Activated CD8-positive, alpha-beta memory T cell treated with anti-CD3 and anti-CD28 coated beads, Interleukin-2, amount 10 ng/mL, durations not matched to agents 7 days and 5 days (primary cell): ENCODE measurements around the gene CCDC170. TPM values are rescaled to one million over a fixed set of nuclear protein-coding genes. Genes with fewer than 3 reads are reported as not detected.

ENCODE experiments used
- ATAC-seq: fragments of 150-1000 bp; cut with Tn5 transposase; one replicate; pipeline ENCODE4 v1.10.0; 2021; ENCODE audit warnings: moderate library complexity
- CTCF ChIA-PET: fragments of 350-600 bp; sonication (Branson Sonifier 250); formaldehyde crosslinking; loops from one replicate; lab custom pipeline; 2021; ENCODE audit warnings: antibody characterized with exemption; lab: Charles Lee
- DNase-seq: peaks from one replicate; pipeline ENCODE4 v3.0.0-alpha.2; 2020
- H3K27ac Mint-ChIP-seq: one replicate; pipeline ENCODE4 v1.8.0; 2021; ENCODE audit warnings: mild to moderate bottlenecking, mixed read lengths
- H3K27me3 Mint-ChIP-seq: one replicate; pipeline ENCODE4 v1.8.0; 2021; ENCODE audit warnings: mixed read lengths
- H3K36me3 Mint-ChIP-seq: one replicate; pipeline ENCODE4 v1.8.0; 2021; ENCODE audit warnings: mild to moderate bottlenecking, mixed read lengths
- H3K4me1 Mint-ChIP-seq: one replicate; pipeline ENCODE4 v1.8.0; 2021; ENCODE audit warnings: mixed read lengths
- H3K4me3 Mint-ChIP-seq: one replicate; pipeline ENCODE4 v1.8.0; 2021; ENCODE audit warnings: mild to moderate bottlenecking, moderate library complexity, mixed read lengths
- H3K9me3 Mint-ChIP-seq: one replicate; pipeline ENCODE4 v1.8.0; 2022; ENCODE audit warnings: low read depth, mixed read lengths
- total RNA-seq, 2 experiments: library from RNA; stranded (reverse); gene quantifications; one replicate each; pipeline ENCODE4 v1.2.3, GENCODE V29; 2021

Gene CCDC170
- total RNA-seq, 2 experiments from 2014 or later = not detected

DNA sequence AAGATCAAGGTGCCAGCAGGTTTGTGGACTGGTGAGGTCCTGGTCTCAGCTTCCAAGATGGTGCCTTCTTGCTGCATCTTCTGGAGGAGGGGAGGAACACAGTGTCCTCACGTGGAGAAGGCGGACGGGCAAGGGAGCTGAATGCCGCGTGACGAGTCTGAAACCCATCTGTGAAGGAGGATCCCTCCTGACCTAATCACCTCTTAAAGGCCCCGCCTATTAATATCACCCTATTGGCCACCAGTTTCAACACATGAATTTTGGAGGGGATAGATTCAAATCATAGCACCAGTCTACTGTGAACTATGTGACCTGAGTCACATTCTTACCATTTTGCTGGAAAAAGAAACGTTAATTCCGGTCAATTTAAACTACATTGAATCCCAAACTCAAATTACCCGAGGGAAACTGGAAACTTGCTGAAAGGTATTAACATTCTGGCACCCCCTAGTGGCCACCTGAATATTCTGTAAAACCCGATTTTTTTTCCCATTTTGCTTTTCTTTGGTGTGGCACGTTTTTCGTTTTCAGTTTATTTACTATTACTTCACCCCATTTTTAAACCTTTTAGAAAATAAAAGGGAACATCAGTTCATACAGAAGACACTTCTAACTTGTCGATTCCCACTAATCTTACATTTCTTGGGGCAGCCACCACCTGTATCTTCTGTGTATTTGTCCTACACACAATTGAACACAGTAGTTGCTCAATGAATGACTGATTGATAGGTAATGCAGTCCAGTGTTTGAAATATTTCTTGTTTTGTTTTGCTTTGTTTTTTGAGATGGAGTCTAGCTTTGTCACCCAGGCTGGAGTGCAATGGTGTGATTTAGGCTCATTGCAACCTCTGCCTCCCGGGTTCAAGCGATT, 17.9 kb upstream of the CCDC170 start:
- Mint-ChIP-seq H3K27me3 (no peaks in the 10 kb centered on the region), H3K36me3 (no peaks in the 10 kb centered on the region), H3K4me1 (peaks cover 9% of the 10 kb centered on the region), H3K4me3 (no peak overlapping the region), H3K27ac (peak overlapping the region; percentile 19), H3K9me3 (no peaks in the 10 kb centered on the region)
- DNase-seq = no peak
- peak; percentile 47 for ATAC-seq
- CTCF ChIA-PET = interaction anchor here (1.0 to 1.3 kb wide), 5 partner anchors 9 to 119 kb away, joined by 3 to 7 read pairs (median 3); no protein-coding TSS in a partner anchor

DNA sequence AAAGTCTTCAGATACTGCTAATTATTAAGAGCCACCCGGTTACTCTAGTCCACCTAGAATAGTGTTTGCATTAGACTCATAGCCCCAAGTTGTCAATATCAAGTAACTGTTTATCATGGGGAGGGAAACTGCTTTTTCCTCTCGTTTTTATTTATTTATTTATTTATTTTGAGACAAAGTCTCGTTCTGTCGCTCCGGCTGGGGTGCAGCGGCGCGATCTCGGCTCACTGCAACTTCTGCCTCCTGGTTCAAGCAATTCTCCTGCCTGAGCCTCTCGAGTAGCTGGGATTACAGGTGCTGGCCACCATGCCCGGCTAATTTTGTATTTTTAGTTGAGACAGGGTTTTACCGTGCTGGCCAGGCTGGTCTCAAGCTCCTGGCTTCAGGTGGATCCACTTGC, 16.1 kb upstream of the CCDC170 start:
- Mint-ChIP-seq H3K4me3 (no peak overlapping the region), H3K36me3 (no peaks in the 10 kb centered on the region), H3K27me3 (no peaks in the 10 kb centered on the region), H3K27ac (no peak overlapping the region), H3K4me1 (peaks cover 23% of the 10 kb centered on the region), H3K9me3 (no peaks in the 10 kb centered on the region)
- no peak for DNase-seq
- ATAC-seq = no peak
- CTCF ChIA-PET = no interaction called here

DNA sequence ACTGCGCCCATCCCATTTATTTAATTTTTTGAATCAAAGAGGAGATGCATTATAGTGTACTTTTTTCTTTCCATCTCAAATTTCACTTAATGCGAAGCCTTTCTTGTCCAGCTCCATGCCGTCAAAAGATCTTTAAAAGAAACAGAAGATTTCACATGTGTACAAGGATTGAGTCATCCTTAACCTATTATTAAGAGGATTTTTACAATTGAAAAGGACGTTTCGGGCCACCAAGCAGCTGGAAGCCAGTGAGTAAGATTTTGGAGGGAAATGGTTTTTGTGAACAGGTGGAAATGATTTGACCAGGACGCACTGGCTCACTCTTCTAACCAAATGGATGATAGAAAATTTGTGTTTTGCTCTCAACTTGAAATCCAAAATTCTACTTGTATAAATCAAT, 15.1 kb upstream of the CCDC170 start:
- CTCF ChIA-PET = interaction anchor here (0.6 to 1.6 kb wide), 2 partner anchors 9 to 1092 kb away, joined by 3 read pairs; no protein-coding TSS in a partner anchor
- no peaks in the 10 kb centered on the region for H3K27me3 Mint-ChIP-seq
- no peaks in the 10 kb centered on the region for H3K9me3 Mint-ChIP-seq
- no peaks in the 10 kb centered on the region for H3K36me3 Mint-ChIP-seq
- H3K4me3 Mint-ChIP-seq = no peak overlapping the region
- ATAC-seq = no peak
- H3K27ac Mint-ChIP-seq = no peak overlapping the region
- peaks cover 23% of the 10 kb centered on the region for H3K4me1 Mint-ChIP-seq
- DNase-seq = no peak

DNA sequence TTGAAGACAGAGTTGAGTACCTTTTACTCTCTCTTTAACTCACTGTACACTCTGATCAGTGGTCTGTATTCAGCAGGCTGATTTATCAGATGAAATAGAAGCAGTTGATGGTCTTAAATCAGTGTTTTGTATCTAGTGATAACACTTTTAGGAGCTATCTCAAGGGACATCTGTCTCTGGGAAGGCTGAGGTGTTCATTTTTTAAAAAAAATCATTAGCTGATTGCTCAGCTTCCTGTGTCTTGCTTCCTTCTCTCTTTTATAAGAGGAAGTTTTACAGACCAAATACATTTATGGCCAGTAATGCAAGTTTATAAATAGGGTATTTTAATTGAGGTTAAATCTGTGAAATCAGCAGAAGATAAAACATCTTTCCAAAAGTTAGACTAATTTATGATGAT, 12.0 kb upstream of the CCDC170 start:
- Mint-ChIP-seq H3K36me3 (peaks cover 3% of the 10 kb centered on the region), H3K9me3 (no peaks in the 10 kb centered on the region), H3K4me1 (peaks cover 15% of the 10 kb centered on the region), H3K27ac (no peak overlapping the region), H3K27me3 (peaks cover 5% of the 10 kb centered on the region), H3K4me3 (no peak overlapping the region)
- DNase-seq (no peak), ATAC-seq (no peak)
- CTCF ChIA-PET = interaction anchor here (1.1 to 1.3 kb wide), 2 partner anchors 8 to 11 kb away, joined by 3 read pairs; no protein-coding TSS in a partner anchor

DNA sequence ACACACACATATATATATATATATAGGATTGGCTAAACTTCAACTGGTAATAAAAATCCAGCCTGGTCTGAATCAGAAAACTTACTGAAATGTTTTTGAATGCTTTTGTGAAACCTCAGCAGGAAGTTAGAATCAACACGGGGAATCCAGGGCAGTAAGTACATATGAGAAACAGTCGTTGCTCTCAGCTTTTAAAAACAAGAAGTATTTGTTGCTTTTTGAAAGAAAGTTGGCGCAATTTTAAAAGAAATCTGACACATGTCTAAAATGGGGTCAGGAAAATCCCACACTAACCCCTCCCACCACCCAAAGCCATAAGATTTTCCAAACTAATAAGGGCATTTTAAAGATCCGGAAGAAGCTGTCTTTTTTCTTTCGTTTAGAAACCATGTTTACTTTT, 11.5 kb upstream of the CCDC170 start:
- ATAC-seq = no peak
- Mint-ChIP-seq H3K27me3 (peaks cover 8% of the 10 kb centered on the region), H3K27ac (peak overlapping the region; percentile 82), H3K36me3 (peaks cover 3% of the 10 kb centered on the region), H3K4me3 (peak overlapping the region; percentile 61), H3K9me3 (no peaks in the 10 kb centered on the region), H3K4me1 (peaks cover 15% of the 10 kb centered on the region)
- CTCF ChIA-PET = interaction anchor here (1.1 to 1.3 kb wide), 2 partner anchors 9 to 10 kb away, joined by 3 read pairs; no protein-coding TSS in a partner anchor
- DNase-seq = no peak

DNA sequence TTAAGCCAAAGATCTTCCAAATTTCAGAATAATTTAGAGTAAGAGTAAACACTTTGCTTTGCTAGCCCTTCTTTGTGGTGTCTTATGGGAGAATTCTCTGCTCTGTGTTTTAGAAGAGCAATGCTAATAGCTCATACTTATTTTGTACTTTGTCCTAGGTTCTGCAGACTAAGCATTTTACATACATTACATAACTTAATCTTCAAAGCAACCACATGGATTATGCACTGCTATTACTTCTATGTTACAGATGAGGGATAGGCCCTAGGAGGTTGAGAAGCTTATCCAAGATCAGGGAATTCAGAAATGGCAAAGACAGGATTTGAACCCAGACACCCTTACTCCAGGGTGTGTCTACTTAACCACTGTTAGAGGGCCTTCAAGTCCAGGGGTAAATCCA, 9.8 kb upstream of the CCDC170 start:
- peaks cover 3% of the 10 kb centered on the region for H3K36me3 Mint-ChIP-seq
- DNase-seq (no peak), ATAC-seq (no peak)
- H3K4me3 Mint-ChIP-seq = no peak overlapping the region
- H3K27ac Mint-ChIP-seq = no peak overlapping the region
- peaks cover 11% of the 10 kb centered on the region for H3K27me3 Mint-ChIP-seq
- H3K9me3 Mint-ChIP-seq = no peaks in the 10 kb centered on the region
- CTCF ChIA-PET = interaction anchor here (0.6 to 1.4 kb wide), 2 partner anchors 8 to 311 kb away, joined by 3 to 4 read pairs; no protein-coding TSS in a partner anchor
- H3K4me1 Mint-ChIP-seq = peaks cover 15% of the 10 kb centered on the region

DNA sequence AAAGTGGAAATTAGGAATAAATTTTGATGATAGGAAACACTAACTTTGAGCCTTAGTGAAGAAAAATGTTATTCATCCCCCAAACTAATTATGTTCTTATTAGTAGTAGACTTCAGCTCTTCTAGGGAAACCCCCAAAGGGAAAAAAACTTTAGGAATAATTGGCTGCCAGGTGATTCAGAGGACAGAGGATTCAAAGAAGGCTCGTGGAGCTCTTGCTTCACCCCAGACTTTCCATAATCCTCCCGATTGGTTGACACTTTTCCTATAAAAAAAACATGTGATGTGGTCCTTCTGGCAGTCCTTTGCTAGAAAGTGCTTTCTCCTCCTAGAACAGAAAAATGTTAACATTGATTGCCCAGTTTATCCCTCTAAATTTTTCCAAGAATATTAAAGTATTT, 5.6 kb upstream of the CCDC170 start:
- no peak overlapping the region for H3K27ac Mint-ChIP-seq
- ATAC-seq (no peak), DNase-seq (no peak)
- peaks cover 37% of the 10 kb centered on the region for H3K27me3 Mint-ChIP-seq
- CTCF ChIA-PET = interaction anchor here (0.8 to 1.0 kb wide), 2 partner anchors 47 to 49 kb away, joined by 3 read pairs; no protein-coding TSS in a partner anchor
- peaks cover 4% of the 10 kb centered on the region for H3K4me1 Mint-ChIP-seq
- peaks cover 3% of the 10 kb centered on the region for H3K36me3 Mint-ChIP-seq
- H3K9me3 Mint-ChIP-seq = no peaks in the 10 kb centered on the region
- H3K4me3 Mint-ChIP-seq = no peak overlapping the region

DNA sequence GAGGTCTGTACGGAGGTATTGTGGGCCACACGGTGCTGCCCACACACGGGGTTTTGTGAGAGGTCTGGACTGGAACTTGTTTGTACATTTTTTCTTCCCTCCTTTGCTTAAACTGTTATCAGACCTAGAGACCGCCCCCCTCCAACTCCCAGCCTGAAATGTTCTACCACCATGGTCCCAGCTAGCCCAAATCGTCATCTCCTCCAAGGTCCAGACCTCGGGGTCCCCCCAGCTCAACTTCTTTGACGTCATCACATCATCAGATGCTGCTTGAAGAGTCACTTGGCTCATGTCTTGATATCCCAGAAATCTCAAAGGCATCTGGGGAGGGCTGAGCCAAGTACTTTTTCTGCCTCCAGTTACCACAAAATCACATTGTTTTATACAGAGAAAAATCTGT, 2.8 kb upstream of the CCDC170 start:
- Mint-ChIP-seq H3K9me3 (no peaks in the 10 kb centered on the region), H3K36me3 (peaks cover 1% of the 10 kb centered on the region), H3K27me3 (peaks cover 60% of the 10 kb centered on the region), H3K4me1 (peaks cover 12% of the 10 kb centered on the region), H3K27ac (no peak overlapping the region), H3K4me3 (no peak overlapping the region)
- CTCF ChIA-PET = interaction anchor here (0.9 to 1.6 kb wide), 3 partner anchors 18 to 136 kb away, joined by 3 read pairs; no protein-coding TSS in a partner anchor
- no peak for DNase-seq
- no peak for ATAC-seq

DNA sequence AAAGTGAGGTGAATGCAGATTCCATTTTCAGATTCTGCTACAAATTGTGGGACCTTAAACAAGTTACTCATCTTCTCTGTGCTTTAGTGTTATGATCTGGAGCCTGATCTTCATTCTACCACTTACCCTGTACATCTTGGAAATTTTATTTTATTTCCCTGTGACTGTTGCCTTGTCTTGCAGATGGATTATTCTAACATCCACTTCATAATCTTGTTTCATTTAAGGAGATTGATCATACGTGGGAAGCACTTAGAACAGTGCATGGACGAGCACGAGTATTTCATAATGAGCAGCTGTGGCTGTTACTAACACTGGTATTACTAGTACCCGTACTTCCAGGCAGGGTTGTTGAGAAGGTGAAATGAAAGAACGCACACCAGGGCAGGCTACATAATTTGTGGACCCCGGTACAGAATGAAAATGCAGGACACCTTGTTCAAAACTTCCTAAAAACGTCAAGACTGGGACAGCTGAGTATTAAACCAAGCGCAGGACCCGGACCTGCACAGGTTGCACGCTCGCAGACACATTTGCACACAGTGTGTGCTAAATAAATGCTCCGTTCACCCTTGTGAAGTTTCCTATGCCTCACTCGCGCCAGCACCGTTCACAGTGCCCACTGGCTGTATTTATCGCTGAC, 535 bp upstream of the CCDC170 start:
- peak overlapping the region; percentile 27 for H3K4me3 Mint-ChIP-seq
- H3K36me3 Mint-ChIP-seq = peaks cover 1% of the 10 kb centered on the region
- DNase-seq (no peak), ATAC-seq (no peak)
- CTCF ChIA-PET = interaction anchor here (1.3 to 1.5 kb wide), 2 partner anchors 11 to 169 kb away, joined by 3 to 5 read pairs; no protein-coding TSS in a partner anchor
- no peak overlapping the region for H3K27ac Mint-ChIP-seq
- H3K4me1 Mint-ChIP-seq = peaks cover 13% of the 10 kb centered on the region
- peaks cover 68% of the 10 kb centered on the region for H3K27me3 Mint-ChIP-seq
- no peaks in the 10 kb centered on the region for H3K9me3 Mint-ChIP-seq

DNA sequence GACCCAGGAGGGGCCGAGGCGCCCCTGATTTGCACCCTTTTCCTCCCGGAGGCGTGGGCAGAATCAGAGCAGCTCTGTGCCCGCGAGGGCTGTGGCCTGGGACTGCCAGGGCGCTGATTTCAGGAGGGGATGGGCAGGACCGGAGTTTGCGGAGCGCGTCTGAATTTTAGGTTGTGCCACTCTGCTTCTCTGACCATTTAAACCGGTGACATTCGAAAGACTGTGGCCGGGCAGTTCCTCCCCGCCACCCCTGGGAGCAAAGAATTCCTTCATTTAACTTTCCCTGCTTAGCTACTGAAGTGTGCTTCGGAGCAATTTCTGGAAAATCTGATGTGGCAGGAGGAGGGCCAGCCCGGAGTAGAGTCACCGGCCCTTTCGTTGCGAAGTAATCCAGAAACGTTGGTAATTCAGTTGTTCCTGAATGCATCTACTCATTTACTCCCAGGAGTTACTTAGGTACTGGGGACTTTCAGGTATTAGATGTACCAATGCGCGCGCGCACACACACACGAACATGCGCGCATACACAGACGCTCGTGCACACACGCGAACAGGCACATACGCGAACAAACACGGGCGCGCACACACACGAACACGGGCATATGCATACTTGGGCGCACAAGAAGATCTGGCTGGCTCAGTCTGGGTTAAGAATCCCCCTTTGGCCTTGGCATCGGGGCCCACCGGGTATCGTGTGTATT, 568 bp downstream of the CCDC170 start:
- Mint-ChIP-seq H3K36me3 (peaks cover 1% of the 10 kb centered on the region), H3K27ac (no peak overlapping the region), H3K4me1 (peaks cover 18% of the 10 kb centered on the region), H3K27me3 (peaks cover 63% of the 10 kb centered on the region), H3K9me3 (no peaks in the 10 kb centered on the region), H3K4me3 (peak overlapping the region; percentile 45)
- ATAC-seq (peak; percentile 53), DNase-seq (peak; percentile 48)
- CTCF ChIA-PET = no interaction called here

DNA sequence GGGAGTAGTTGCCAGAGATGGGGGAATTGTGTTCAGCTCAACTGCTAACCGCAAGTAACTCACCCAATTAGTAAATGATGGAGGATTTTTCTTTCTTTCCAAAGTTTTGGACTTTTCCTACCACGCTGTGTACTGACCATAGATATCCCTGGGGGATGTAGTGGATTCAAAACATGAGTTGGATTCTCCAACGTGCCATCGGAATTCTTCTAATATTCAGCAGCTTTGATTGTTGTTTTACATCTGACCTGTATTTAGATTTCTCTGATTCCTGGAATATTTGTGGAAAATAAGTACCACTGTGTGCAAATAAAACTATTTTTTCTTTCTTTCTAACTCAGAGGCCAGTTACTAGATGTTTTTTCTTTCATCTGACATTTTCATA, 1.1 kb downstream of the CCDC170 start:
- no peak overlapping the region for H3K27ac Mint-ChIP-seq
- ATAC-seq (no peak), DNase-seq (no peak)
- H3K36me3 Mint-ChIP-seq = peaks cover 1% of the 10 kb centered on the region
- H3K4me1 Mint-ChIP-seq = peaks cover 18% of the 10 kb centered on the region
- H3K27me3 Mint-ChIP-seq = peaks cover 68% of the 10 kb centered on the region
- CTCF ChIA-PET = no interaction called here
- H3K4me3 Mint-ChIP-seq = peak overlapping the region; percentile 45
- no peaks in the 10 kb centered on the region for H3K9me3 Mint-ChIP-seq

DNA sequence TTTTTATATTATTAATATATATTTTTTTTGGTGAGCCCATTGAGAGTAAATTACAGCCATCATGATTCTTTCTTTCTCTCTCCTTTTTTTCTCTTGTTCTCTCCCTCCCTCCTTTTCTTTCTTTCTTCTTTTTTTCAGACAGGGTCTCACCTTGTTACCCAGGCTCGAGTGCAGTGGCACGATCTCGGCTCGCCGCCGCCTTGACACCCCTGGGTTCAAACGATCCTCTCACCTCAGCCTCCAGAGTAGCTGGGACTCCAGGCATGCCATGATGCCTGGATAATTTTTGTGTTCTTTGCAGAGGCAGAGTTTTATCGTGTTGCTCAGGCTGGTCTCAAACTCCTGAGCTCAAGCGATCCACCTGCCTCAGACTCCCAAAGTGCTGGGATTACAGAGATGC, 1.6 kb downstream of the CCDC170 start:
- Mint-ChIP-seq H3K36me3 (peaks cover 1% of the 10 kb centered on the region), H3K4me3 (no peak overlapping the region), H3K4me1 (peaks cover 18% of the 10 kb centered on the region), H3K27me3 (peaks cover 70% of the 10 kb centered on the region), H3K9me3 (no peaks in the 10 kb centered on the region), H3K27ac (no peak overlapping the region)
- ATAC-seq (no peak), DNase-seq (no peak)
- CTCF ChIA-PET = no interaction called here

DNA sequence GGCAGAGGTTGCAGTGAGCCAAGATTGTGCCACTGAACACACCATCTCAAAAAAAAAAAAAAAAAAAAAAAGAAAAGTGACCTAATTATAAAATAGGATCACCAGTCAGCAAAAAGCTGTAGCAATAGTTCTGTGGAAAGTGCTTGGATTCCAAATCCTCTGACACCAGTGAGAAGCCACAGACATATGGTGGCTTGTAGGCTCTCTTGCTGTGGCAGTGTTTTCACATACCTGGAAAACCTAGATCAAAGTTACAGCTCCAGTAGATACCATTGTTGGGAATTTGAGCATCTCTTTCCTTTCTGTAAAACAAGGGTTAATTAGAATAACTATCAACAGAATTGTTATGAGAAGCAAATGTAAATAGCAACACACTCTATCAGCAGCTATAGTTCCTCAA, 4.1 kb downstream of the CCDC170 start:
- ATAC-seq = no peak
- no peak for DNase-seq
- Mint-ChIP-seq H3K36me3 (peaks cover 1% of the 10 kb centered on the region), H3K27me3 (peaks cover 59% of the 10 kb centered on the region), H3K4me1 (peaks cover 18% of the 10 kb centered on the region), H3K27ac (no peak overlapping the region), H3K4me3 (no peak overlapping the region), H3K9me3 (no peaks in the 10 kb centered on the region)
- CTCF ChIA-PET = no interaction called here
